Adrenal gland (tissue), 12 donors: ENCODE data around the gene UNK. TPM values are rescaled to one million over a fixed set of nuclear protein-coding genes. Genes with fewer than 3 reads are reported as not detected.

Experiments used
- DNase-seq, 7 donors: peaks; one replicate each; pipeline ENCODE4 v3.0.0-alpha.2; 2019 to 2020
- H3K27ac ChIP-seq, 5 donors: fragments of 200-600 bp; sonication (generic) in 4 of 5; 1 replicate in 3 of 5; 2 replicates in 2 of 5; pipeline versions ENCODE4 v1.5.1 to v1.8.0; 2016 to 2020; ENCODE audit warnings: mild to moderate bottlenecking in 1 of 5
- H3K27me3 ChIP-seq: fragments of 200-600 bp; 2 replicates; pipeline ENCODE4 v1.8.0; 2021
- H3K36me3 ChIP-seq, 2 donors: fragments of 200-600 bp; replicated peaks in 1 of 2; 1 replicate in 1 of 2; 2 replicates in 1 of 2; pipeline versions ENCODE4 v1.5.1 to v1.8.0; 2018 to 2022
- H3K4me1 ChIP-seq, 2 donors: fragments of 200-600 bp; replicated peaks in 1 of 2; 1 replicate in 1 of 2; 2 replicates in 1 of 2; pipeline versions ENCODE4 v1.5.1 to v1.8.0; 2018 to 2021
- H3K4me3 ChIP-seq, 4 donors: fragments of 200-600 bp; sonication (generic) in 3 of 4; one replicate each; pipeline ENCODE4 v1.5.1; 2016 to 2018
- H3K9me3 ChIP-seq, 3 donors: fragments of 200-600 bp; sonication (generic) in 1 of 3; replicated peaks in 1 of 3; 1 replicate in 2 of 3; 2 replicates in 1 of 3; pipeline versions ENCODE4 v1.5.1 to v1.8.0; 2016 to 2021
- CTCF ChIP-seq, 6 experiments: fragments of 450-650 bp in 4 of 6; fragments of 200-600 bp in 2 of 6; sonication (generic) in 1 of 6; IDR thresholded peaks; 1 replicate in 5 of 6; 2 replicates in 1 of 6; pipeline versions ENCODE4 v1.5.1 to v1.8.0; 2016 to 2021; ENCODE audit warnings: antibody characterized with exemption in 6 of 6, mild to moderate bottlenecking in 2 of 6, moderate library complexity in 1 of 6
- POLR2A ChIP-seq, 2 donors: fragments of 450-650 bp; IDR thresholded peaks; one replicate each; pipeline ENCODE4 v1.6.1; 2017; ENCODE audit warnings: antibody characterized with exemption in 2 of 2, mild to moderate bottlenecking in 2 of 2, moderate library complexity in 1 of 2
- WGBS, 4 donors: extraction: QIAGEN DNeasy Blood & Tissue Kit in 2 of 4; methylation state at CpG; one replicate each; pipeline versions ENCODE4 v1.1.5 to v1.1.7; 2013 to 2017; 5-methylcytosine and 5-hydroxymethylcytosine counted together
- intact Hi-C, 2 donors: fragments of 100-400 bp; cut with DNase I; formaldehyde crosslinking; loops; one replicate each; pipeline versions ENCODE4 v1.14.1 to v1.15.0; 2022 to 2023
- polyA plus RNA-seq, 3 donors: library from polyadenylated mRNA; stranded (reverse); fragments of 200-250 nt in 2 of 3; fragments of 350-450 nt in 1 of 3; fragmentation: Illumina TruSeq in 1 of 3; extraction: RNeasy Lipid Tissue Mini Kit (QIAGEN cat#74804) in 1 of 3; gene quantifications; one replicate each; pipeline ENCODE4 v1.2.3, GENCODE V29; 2013 to 2014
- total RNA-seq, 9 donors: library from RNA; depleted of rRNA in 4 of 9; stranded (reverse); fragments of >200 nt in 4 of 9; fragments of 120-200 nt in 1 of 9; fragmentation: NEBNext Ultra II Directional in 1 of 9; extraction: Animal tissue kit (Norgen Biotek cat#: 25700) in 1 of 9; gene quantifications; one replicate each; pipeline versions ENCODE4 v1.1.0 to v1.2.4, GENCODE V29; 2013 to 2023
- donor health status: healthy with polysubstance abuse.
- donor health status: Bipolar disorder and iron deficiency.
- donor health status: DM: yes; HTN: yes; CAD: no.
- donor health status: DM: no; HTN: no; CAD: no.
- donor health status: DM: no; HTN: no; CAD: no.
- donor health status: DM: yes; HTN: yes; CAD: no.

Gene UNK
- total and polyA plus RNA-seq, 12 donors = 13.6 to 45.9 (median 24.6) TPM

DNA sequence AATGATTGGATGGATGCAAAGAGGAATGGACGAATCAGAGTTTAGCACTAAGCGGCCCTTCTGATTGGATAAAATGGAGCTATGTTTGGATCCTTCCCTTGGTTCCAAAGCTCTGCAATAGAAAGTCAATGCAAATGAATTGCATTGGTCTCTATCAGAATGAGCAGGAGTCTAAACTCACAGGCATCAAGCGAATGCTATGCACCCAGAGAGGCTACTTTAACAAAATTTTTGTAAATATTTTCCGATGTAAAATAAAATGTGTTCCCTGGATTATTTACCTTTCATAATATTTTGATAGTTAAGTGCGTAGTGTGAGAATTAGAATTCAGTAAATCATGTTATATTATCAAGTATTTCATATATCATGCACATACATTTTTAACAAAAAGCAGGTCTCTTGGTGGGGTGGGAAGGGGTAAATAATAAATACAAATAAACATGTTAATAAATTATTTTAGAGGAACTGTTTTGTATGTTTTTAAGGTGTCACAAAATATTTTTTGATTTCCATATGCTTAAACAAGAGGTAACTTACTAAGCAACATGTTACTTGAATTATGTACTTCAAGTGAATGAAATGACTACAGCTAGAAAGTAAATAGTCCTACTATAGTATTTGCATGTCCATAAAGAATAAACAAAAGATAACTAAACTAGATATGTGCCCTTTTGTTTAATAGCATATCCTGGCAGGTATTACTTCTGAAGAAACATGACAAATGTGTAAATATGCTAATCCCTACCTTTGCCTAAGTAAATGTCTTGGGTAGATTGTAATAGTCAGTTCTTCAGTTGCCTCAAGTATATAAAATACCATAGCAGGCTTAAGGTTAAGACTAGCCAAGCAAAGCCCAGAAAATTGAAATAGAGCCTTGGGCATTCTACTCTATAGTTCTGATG lies 4.4 kb upstream of the UNK start:
- Histone ChIP-seq H3K9me3 (no peaks in the 10 kb centered on the region), H3K36me3 (peaks cover 0 to 29% of the 10 kb centered on the region in 2 donors), H3K27ac (peak overlapping the region in 2 of 5 donors; percentile 16 to 99), H3K27me3 (no peaks in the 10 kb centered on the region), H3K4me3 (no peak overlapping the region), H3K4me1 (peaks cover 20 to 34% of the 10 kb centered on the region in 2 donors)
- WGBS, 4 donors = 20 to 22% (median 21%) methylated on average over 5 of the region's 5 CpGs
- TF ChIP-seq POLR2A (IDR thresholded peaks at IDR 0.05) (no peak), CTCF (IDR thresholded peaks at IDR 0.05) (no peak)
- intact Hi-C loops = loop anchor here in 1 of 2 donors (10.0 kb wide), 1 partner anchor 115 kb away; the partner anchor contains the start of gene TRIM65
- no peak for DNase-seq

GRCh38 chr17:75783069-75783783 lies 1.4 kb upstream of the UNK start:
- peaks cover 0 to 8% of the 10 kb centered on the region in 2 donors for H3K36me3 ChIP-seq
- H3K27ac ChIP-seq = peak overlapping the region; percentile 88 to 100 (median 98)
- H3K27me3 ChIP-seq = no peaks in the 10 kb centered on the region
- no peak for DNase-seq
- TF ChIP-seq CTCF (IDR thresholded peaks at IDR 0.05) (peak; percentile 56 to 87 (median 78)), POLR2A (IDR thresholded peaks at IDR 0.05) (no peak)
- H3K9me3 ChIP-seq = no peaks in the 10 kb centered on the region
- intact Hi-C loops = no loop called here
- H3K4me1 ChIP-seq = peaks cover 5 to 35% of the 10 kb centered on the region in 2 donors
- 11 to 16% (median 14%) methylated on average over 6 of the region's 6 CpGs for WGBS, 4 donors
- H3K4me3 ChIP-seq = peak overlapping the region in 1 of 4 donors; percentile 14

- no peaks in the 10 kb centered on the region for H3K9me3 ChIP-seq
- peaks cover 4 to 35% of the 10 kb centered on the region in 2 donors for H3K4me1 ChIP-seq
- peaks cover 0 to 1% of the 10 kb centered on the region in 2 donors for H3K36me3 ChIP-seq
- H3K27me3 ChIP-seq = no peaks in the 10 kb centered on the region
- peak overlapping the region in 2 of 4 donors; percentile 58 to 61 for H3K4me3 ChIP-seq
- intact Hi-C loops = no loop called here
- peak; percentile 32 to 81 (median 56) for DNase-seq
- peak overlapping the region; percentile 88 to 100 (median 98) for H3K27ac ChIP-seq
- WGBS, 4 donors = 58 to 72% (median 64%) methylated on average over 19 to 20 of the region's 20 CpGs
- TF ChIP-seq POLR2A (IDR thresholded peaks at IDR 0.05) (no peak), CTCF (IDR thresholded peaks at IDR 0.05) (no peak)
Observed at GRCh38 chr17:75783803-75784472, 668 bp upstream of the UNK start.
